ENCODE data around the gene DFFB.

DFFB gene

DNA sequence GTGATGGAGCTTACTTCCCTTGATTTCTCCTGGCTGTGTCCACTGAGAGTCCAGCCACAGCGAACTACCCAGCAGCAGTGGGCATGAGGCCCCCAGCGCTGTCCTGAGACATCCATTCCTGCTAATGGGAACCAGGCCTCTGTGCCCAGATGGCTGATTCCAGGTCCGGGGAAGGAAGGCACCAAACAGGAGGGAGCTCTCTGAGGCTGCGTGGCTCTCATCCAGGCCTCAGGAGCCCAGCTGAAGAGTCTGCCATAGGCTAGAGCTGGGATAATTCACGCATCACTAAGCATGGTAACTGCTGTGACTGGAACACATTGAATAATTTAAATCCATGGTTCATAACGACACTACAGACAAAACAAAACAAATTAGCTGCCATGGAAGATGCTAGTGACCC lies 36.3 kb upstream of the DFFB start:
- no peak overlapping the region for H3K4me3 ChIP-seq (ENCODE audit: low read depth, low read length)

DNA sequence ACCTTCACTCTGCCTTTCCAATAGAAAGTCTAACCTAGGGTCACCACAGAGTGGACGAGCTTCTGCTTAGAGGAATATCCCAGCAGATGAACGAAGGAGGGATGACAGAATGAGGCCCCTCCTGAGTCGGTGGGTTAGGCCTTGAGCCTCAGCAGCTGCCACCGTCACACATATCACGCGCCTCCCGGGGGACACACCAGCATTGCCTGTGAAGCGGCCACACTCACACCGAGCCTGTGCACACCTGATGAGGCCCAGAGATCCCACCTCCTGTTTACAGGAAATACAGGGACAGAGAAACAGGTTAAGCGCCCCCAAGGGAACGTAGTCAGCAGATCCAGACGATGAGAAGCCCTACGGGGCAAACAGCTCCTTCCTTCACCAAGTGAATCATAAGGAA lies 35.8 kb upstream of the DFFB start:
- no peaks in the 10 kb centered on the region for H3K79me1 ChIP-seq (ENCODE audit: low read length)
- no peak overlapping the region for H4K8ac ChIP-seq (ENCODE audit: low read depth, low read length)
- H2BK5ac ChIP-seq (ENCODE audit: low read depth, low read length, poor library complexity) = no peak overlapping the region
- no peak overlapping the region for H2AFZ ChIP-seq (ENCODE audit: insufficient read depth, low read length, poor library complexity)
- H3K36me3 ChIP-seq (ENCODE audit: control insufficient read depth in 1 of 2, insufficient read depth in 2 of 2, low read length in 2 of 2) = peaks cover 47 to 60% of the 10 kb centered on the region in 2 experiments
- H3K4me2 ChIP-seq (ENCODE audit: low read length) = no peak overlapping the region
- H3K4me1 ChIP-seq (ENCODE audit: control insufficient read depth in 1 of 2, insufficient read depth in 2 of 2, low read length in 2 of 2) = no peaks in the 10 kb centered on the region
- H3K4me3 ChIP-seq (ENCODE audit: low read depth, low read length) = no peak overlapping the region
- no peak overlapping the region for H2BK12ac ChIP-seq (ENCODE audit: low read length)
- H3K27me3 ChIP-seq (ENCODE audit: insufficient read depth, low read length) = no peaks in the 10 kb centered on the region
- H4K12ac ChIP-seq (ENCODE audit: low read depth, low read length) = no peak overlapping the region
- no peaks in the 10 kb centered on the region for H3K9me3 ChIP-seq (ENCODE audit: insufficient read depth, low read depth, low read length)
- H3K23ac ChIP-seq (ENCODE audit: low read length) = no peak overlapping the region
- H3K9ac ChIP-seq (ENCODE audit: low read length) = no peak overlapping the region
- no peak overlapping the region for H2BK120ac ChIP-seq (ENCODE audit: insufficient read depth, low read length, poor library complexity)
- H3K27ac ChIP-seq (ENCODE audit: low read depth, low read length) = no peak overlapping the region
- no peak overlapping the region for H4K91ac ChIP-seq (ENCODE audit: low read depth, low read length)
- DNase-seq = no peak
- H3K14ac ChIP-seq (ENCODE audit: low read length) = no peak overlapping the region
- H3K79me2 ChIP-seq (ENCODE audit: control insufficient read depth, insufficient read depth, low read length, poor library complexity) = no peaks in the 10 kb centered on the region
- H2AK5ac ChIP-seq (ENCODE audit: low read length) = no peak overlapping the region
- H3K4ac ChIP-seq (ENCODE audit: low read depth, low read length) = no peak overlapping the region
- H3K18ac ChIP-seq (ENCODE audit: low read length) = no peak overlapping the region
- no CpG with 5 or more reads among the region's 13 CpGs for WGBS (ENCODE audit: extremely low coverage, insufficient coverage, insufficient read length)

More for the DNA sequence above, 36.3 kb upstream of the DFFB start:
- Histone ChIP-seq H3K9me3 (ENCODE audit: insufficient read depth, low read depth, low read length) (no peaks in the 10 kb centered on the region), H3K27ac (ENCODE audit: low read depth, low read length) (no peak overlapping the region), H3K27me3 (ENCODE audit: insufficient read depth, low read length) (no peaks in the 10 kb centered on the region), H2BK5ac (ENCODE audit: low read depth, low read length, poor library complexity) (no peak overlapping the region), H2BK120ac (ENCODE audit: insufficient read depth, low read length, poor library complexity) (no peak overlapping the region), H3K4ac (ENCODE audit: low read depth, low read length) (no peak overlapping the region), H3K36me3 (ENCODE audit: control insufficient read depth in 1 of 2, insufficient read depth in 2 of 2, low read length in 2 of 2) (peaks cover 49 to 61% of the 10 kb centered on the region in 2 experiments), H3K23ac (ENCODE audit: low read length) (no peak overlapping the region), H4K8ac (ENCODE audit: low read depth, low read length) (no peak overlapping the region), H4K91ac (ENCODE audit: low read depth, low read length) (no peak overlapping the region), H3K18ac (ENCODE audit: low read length) (no peak overlapping the region), H3K9ac (ENCODE audit: low read length) (no peak overlapping the region), H3K79me2 (ENCODE audit: control insufficient read depth, insufficient read depth, low read length, poor library complexity) (no peaks in the 10 kb centered on the region), H3K4me2 (ENCODE audit: low read length) (no peak overlapping the region), H3K79me1 (ENCODE audit: low read length) (no peaks in the 10 kb centered on the region), H2AFZ (ENCODE audit: insufficient read depth, low read length, poor library complexity) (no peak overlapping the region), H3K4me1 (ENCODE audit: control insufficient read depth in 1 of 2, insufficient read depth in 2 of 2, low read length in 2 of 2) (no peaks in the 10 kb centered on the region), H4K12ac (ENCODE audit: low read depth, low read length) (no peak overlapping the region), H2AK5ac (ENCODE audit: low read length) (no peak overlapping the region), H2BK12ac (ENCODE audit: low read length) (no peak overlapping the region), H3K14ac (ENCODE audit: low read length) (no peak overlapping the region)
- WGBS (ENCODE audit: extremely low coverage, insufficient coverage, insufficient read length) = no CpG with 5 or more reads among the region's 6 CpGs
- no peak for DNase-seq

DNA sequence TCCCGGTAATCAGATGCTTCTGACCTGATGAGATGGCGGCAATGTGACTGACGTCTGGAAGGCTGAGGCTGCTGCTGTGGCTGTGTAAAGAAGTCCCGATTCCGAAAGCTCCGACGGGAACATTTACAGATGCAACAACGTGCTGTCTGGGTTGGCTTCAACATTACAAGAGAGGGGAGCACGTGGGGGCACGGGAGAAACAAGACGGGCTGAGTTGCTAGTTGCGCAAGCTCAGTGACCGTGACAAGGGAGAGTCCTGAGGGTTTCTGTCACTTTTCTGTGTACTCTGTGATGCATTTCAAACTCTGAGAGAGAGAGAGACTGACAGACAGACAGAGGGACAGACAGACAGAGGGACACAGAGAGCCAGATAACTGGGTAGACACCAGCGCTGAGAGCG lies 35.4 kb upstream of the DFFB start:
- no CpG with 5 or more reads among the region's 15 CpGs for WGBS (ENCODE audit: extremely low coverage, insufficient coverage, insufficient read length)
- Histone ChIP-seq H3K9ac (ENCODE audit: low read length) (no peak overlapping the region), H3K4me1 (ENCODE audit: control insufficient read depth in 1 of 2, insufficient read depth in 2 of 2, low read length in 2 of 2) (no peaks in the 10 kb centered on the region), H3K18ac (ENCODE audit: low read length) (no peak overlapping the region), H3K79me2 (ENCODE audit: control insufficient read depth, insufficient read depth, low read length, poor library complexity) (no peaks in the 10 kb centered on the region), H3K4ac (ENCODE audit: low read depth, low read length) (no peak overlapping the region), H3K23ac (ENCODE audit: low read length) (no peak overlapping the region), H3K79me1 (ENCODE audit: low read length) (no peaks in the 10 kb centered on the region), H3K4me3 (ENCODE audit: low read depth, low read length) (no peak overlapping the region), H4K12ac (ENCODE audit: low read depth, low read length) (no peak overlapping the region), H3K9me3 (ENCODE audit: insufficient read depth, low read depth, low read length) (no peaks in the 10 kb centered on the region), H2BK5ac (ENCODE audit: low read depth, low read length, poor library complexity) (no peak overlapping the region), H2BK120ac (ENCODE audit: insufficient read depth, low read length, poor library complexity) (no peak overlapping the region), H2AFZ (ENCODE audit: insufficient read depth, low read length, poor library complexity) (no peak overlapping the region), H3K27ac (ENCODE audit: low read depth, low read length) (no peak overlapping the region), H3K4me2 (ENCODE audit: low read length) (no peak overlapping the region), H2BK12ac (ENCODE audit: low read length) (no peak overlapping the region), H3K14ac (ENCODE audit: low read length) (no peak overlapping the region), H3K27me3 (ENCODE audit: insufficient read depth, low read length) (no peaks in the 10 kb centered on the region), H4K91ac (ENCODE audit: low read depth, low read length) (no peak overlapping the region), H3K36me3 (ENCODE audit: control insufficient read depth in 1 of 2, insufficient read depth in 2 of 2, low read length in 2 of 2) (peaks cover 48 to 61% of the 10 kb centered on the region in 2 experiments), H4K8ac (ENCODE audit: low read depth, low read length) (no peak overlapping the region), H2AK5ac (ENCODE audit: low read length) (no peak overlapping the region)
- no peak for DNase-seq

DNA sequence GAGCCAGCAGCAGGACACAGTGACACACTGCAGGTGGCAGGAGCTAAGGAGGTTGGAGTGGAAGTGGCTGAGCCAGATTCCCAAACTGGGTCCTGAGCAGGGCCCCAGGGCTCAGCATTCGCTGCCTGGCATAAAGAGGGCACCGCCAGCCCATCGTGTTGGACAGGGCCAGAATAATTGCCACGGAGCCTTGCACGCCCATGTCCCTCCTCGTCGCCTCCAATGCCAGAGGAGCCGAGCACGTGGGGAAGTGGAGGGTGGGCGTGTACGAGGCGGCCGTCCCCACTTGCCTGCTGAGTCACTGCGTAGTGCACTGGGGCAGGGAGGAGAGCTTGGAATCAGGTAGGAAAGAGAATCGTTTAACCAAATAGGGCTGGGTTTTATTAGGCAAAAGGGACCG lies 34.9 kb upstream of the DFFB start:
- Histone ChIP-seq H2AFZ (ENCODE audit: insufficient read depth, low read length, poor library complexity) (no peak overlapping the region), H3K4me3 (ENCODE audit: low read depth, low read length) (no peak overlapping the region), H3K27ac (ENCODE audit: low read depth, low read length) (no peak overlapping the region), H3K4ac (ENCODE audit: low read depth, low read length) (no peak overlapping the region), H2AK5ac (ENCODE audit: low read length) (no peak overlapping the region), H3K36me3 (ENCODE audit: control insufficient read depth in 1 of 2, insufficient read depth in 2 of 2, low read length in 2 of 2) (peaks cover 49 to 66% of the 10 kb centered on the region in 2 experiments), H4K12ac (ENCODE audit: low read depth, low read length) (no peak overlapping the region), H3K18ac (ENCODE audit: low read length) (no peak overlapping the region), H3K9me3 (ENCODE audit: insufficient read depth, low read depth, low read length) (no peaks in the 10 kb centered on the region), H4K8ac (ENCODE audit: low read depth, low read length) (no peak overlapping the region), H2BK120ac (ENCODE audit: insufficient read depth, low read length, poor library complexity) (no peak overlapping the region), H3K79me2 (ENCODE audit: control insufficient read depth, insufficient read depth, low read length, poor library complexity) (no peaks in the 10 kb centered on the region), H3K14ac (ENCODE audit: low read length) (no peak overlapping the region), H3K4me2 (ENCODE audit: low read length) (no peak overlapping the region), H3K79me1 (ENCODE audit: low read length) (no peaks in the 10 kb centered on the region), H3K4me1 (ENCODE audit: control insufficient read depth in 1 of 2, insufficient read depth in 2 of 2, low read length in 2 of 2) (no peaks in the 10 kb centered on the region), H2BK12ac (ENCODE audit: low read length) (no peak overlapping the region), H2BK5ac (ENCODE audit: low read depth, low read length, poor library complexity) (no peak overlapping the region), H3K27me3 (ENCODE audit: insufficient read depth, low read length) (no peaks in the 10 kb centered on the region), H3K23ac (ENCODE audit: low read length) (no peak overlapping the region), H3K9ac (ENCODE audit: low read length) (no peak overlapping the region), H4K91ac (ENCODE audit: low read depth, low read length) (no peak overlapping the region)
- WGBS (ENCODE audit: extremely low coverage, insufficient coverage, insufficient read length) = no CpG with 5 or more reads among the region's 16 CpGs
- no peak for DNase-seq
